Esophagus squamous epithelium (tissue), 5 donors: ENCODE measurements around the gene INTS2. TPM values are rescaled to one million over a fixed set of nuclear protein-coding genes. Genes with fewer than 3 reads are reported as not detected.
"Not testable (repeated sequence)": the region's sequence is repeated elsewhere in the genome, so short reads cannot be mapped to it uniquely, and the experiment has no call there.

Experiments
- DNase-seq: peaks from one replicate; lab custom pipeline; 2025; lab: John Stamatoyannopoulos, UW
- H3K27ac ChIP-seq, 4 donors: fragments of 200-600 bp; sonication (generic); one replicate each; pipeline ENCODE4 v1.5.1; 2016 to 2019; ENCODE audit warnings: mild to moderate bottlenecking in 1 of 4
- H3K27me3 ChIP-seq, 4 donors: fragments of 200-600 bp; sonication (generic); 1 replicate in 3 of 4; 2 replicates in 1 of 4; pipeline versions ENCODE4 v1.5.1 to v1.6.0; 2017 to 2021; ENCODE audit warnings: antibody characterized with exemption in 1 of 4
- H3K36me3 ChIP-seq, 3 donors: fragments of 200-600 bp; sonication (generic); one replicate each; pipeline ENCODE4 v1.5.1; 2016 to 2019
- H3K4me1 ChIP-seq, 3 donors: fragments of 200-600 bp; sonication (generic); one replicate each; pipeline ENCODE4 v1.5.1; 2017 to 2019
- H3K4me3 ChIP-seq, 4 donors: fragments of 200-600 bp; sonication (generic); 1 replicate in 3 of 4; 2 replicates in 1 of 4; pipeline ENCODE4 v1.5.1; 2016 to 2019; ENCODE audit warnings: mild to moderate bottlenecking in 2 of 4, moderate library complexity in 1 of 4
- H3K9me3 ChIP-seq, 3 donors: fragments of 200-600 bp; sonication (generic); one replicate each; pipeline ENCODE4 v1.5.1; 2016 to 2019
- POLR2A ChIP-seq, 4 donors: fragments of 450-650 bp; IDR thresholded peaks; one replicate each; pipeline ENCODE4 v1.6.1; 2017; ENCODE audit warnings: antibody characterized with exemption in 4 of 4, mild to moderate bottlenecking in 4 of 4, moderate library complexity in 3 of 4
- WGBS, 2 donors: methylation state at CpG; one replicate each; pipeline ENCODE4 v1.1.5; 2018; 5-methylcytosine and 5-hydroxymethylcytosine counted together
- intact Hi-C: fragments of 100-400 bp; cut with DNase I; formaldehyde crosslinking; loops from one replicate; pipeline ENCODE4 v1.15.0; 2022
- total RNA-seq, 4 donors: library from RNA; depleted of rRNA; stranded (reverse); fragments of >200 nt; gene quantifications; one replicate each; pipeline ENCODE4 v1.1.0, GENCODE V29; 2016
- TF ChIP-seq, protein P1 (sequence below), 6 experiments: fragments of 450-650 bp in 4 of 6; fragments of 200-600 bp in 2 of 6; sonication (generic) in 2 of 6; IDR thresholded peaks; one replicate each; pipeline ENCODE4 v1.5.1; 2016 to 2019; ENCODE audit warnings: antibody characterized with exemption in 6 of 6, mild to moderate bottlenecking in 4 of 6, moderate library complexity in 4 of 6
- donor health status: DM: yes; HTN: yes; CAD: no.

Gene INTS2
- total RNA-seq, 4 donors from 2014 or later: 7.6 to 11.8 (median 10.7) TPM

DNA sequence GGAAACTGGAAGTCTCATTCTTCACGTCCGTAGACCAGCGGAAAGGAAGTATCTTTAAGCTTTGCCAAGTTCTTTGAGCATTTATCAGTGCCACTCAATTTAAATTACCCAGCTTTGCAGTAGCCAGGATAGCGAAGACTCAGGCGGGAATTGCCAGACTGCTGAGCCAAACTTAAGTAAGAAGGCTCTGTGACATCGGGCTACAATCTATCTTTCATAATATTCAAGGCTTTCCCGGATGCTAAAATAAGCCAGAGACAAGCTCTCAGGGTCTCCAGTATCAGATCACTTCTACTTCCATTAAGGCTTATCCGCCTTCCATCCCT, 64.0 kb downstream of the INTS2 start:
- TF ChIP-seq POLR2A (IDR thresholded peaks at IDR 0.05): no peak
- TF ChIP-seq, protein P1, sequence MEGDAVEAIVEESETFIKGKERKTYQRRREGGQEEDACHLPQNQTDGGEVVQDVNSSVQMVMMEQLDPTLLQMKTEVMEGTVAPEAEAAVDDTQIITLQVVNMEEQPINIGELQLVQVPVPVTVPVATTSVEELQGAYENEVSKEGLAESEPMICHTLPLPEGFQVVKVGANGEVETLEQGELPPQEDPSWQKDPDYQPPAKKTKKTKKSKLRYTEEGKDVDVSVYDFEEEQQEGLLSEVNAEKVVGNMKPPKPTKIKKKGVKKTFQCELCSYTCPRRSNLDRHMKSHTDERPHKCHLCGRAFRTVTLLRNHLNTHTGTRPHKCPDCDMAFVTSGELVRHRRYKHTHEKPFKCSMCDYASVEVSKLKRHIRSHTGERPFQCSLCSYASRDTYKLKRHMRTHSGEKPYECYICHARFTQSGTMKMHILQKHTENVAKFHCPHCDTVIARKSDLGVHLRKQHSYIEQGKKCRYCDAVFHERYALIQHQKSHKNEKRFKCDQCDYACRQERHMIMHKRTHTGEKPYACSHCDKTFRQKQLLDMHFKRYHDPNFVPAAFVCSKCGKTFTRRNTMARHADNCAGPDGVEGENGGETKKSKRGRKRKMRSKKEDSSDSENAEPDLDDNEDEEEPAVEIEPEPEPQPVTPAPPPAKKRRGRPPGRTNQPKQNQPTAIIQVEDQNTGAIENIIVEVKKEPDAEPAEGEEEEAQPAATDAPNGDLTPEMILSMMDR (IDR thresholded peaks at IDR 0.05): no peak
- WGBS, 2 donors: 2 to 6% methylated on average over 8 of the region's 8 CpGs
- Histone ChIP-seq H3K4me3 (peak overlapping the region; percentile 65 to 91 (median 76)), H3K27ac (peak overlapping the region; percentile 84 to 95 (median 92)), H3K36me3 (peaks cover 0 to 26% (median 4%) of the 10 kb centered on the region in 3 donors), H3K4me1 (peaks cover 3 to 25% (median 5%) of the 10 kb centered on the region in 3 donors), H3K9me3 (no peaks in the 10 kb centered on the region), H3K27me3 (no peaks in the 10 kb centered on the region)
- intact Hi-C loops: no loop called here
- DNase-seq: no peak

DNA sequence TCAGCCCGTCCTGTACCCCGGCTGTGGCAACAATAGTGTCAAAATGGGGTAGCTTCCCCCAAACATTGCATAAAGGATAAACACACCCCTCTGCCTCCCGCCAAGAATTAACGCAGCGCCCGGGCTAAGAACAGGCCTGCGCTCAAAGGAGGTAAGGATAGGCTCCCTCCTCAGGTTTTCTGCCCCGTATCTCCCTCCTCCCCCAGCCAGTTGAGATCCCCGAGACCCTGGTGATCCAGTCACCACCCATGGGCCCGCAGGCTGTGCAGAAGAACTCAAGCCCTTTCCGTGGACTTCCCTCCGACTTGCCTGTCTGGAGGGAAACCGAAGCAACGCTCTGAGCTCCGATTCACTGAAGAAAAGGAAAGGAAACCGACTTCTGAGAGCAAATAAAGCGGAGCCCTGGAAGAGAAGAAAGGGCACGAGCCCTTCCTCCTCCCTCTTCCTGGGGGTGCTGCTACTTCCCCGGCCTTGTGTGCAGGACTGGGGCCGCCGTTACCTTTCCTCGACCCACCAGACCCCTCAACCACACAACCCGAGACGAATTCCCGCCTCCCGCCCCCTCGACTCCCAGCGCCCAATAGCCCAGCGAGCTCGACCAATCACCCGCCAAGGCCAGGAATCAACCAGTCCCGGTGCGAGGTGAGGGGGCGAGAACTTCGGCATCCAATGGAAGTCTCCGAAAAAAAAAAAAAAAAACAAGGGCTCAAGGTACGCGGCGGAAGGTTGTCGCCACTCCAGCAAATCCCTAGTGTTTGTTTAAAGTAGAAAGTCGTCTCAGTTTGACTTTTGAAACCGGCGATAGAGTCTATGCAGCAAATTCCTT, 64.6 kb downstream of the INTS2 start, which contains the start of gene BRIP1:
BRIP1 (minus strand) TSS at position 554 of the 826 bp plus-strand sequence. CDS start 1,989 bp downstream, outside the sequence.
- H3K27ac ChIP-seq: peak within 1 kb of the TSS; percentile 84 to 95 (median 92)
- H3K36me3 ChIP-seq: peaks cover 0 to 20% (median 4%) of the 10 kb centered on the region in 3 donors
- peaks cover 3 to 25% (median 5%) of the 10 kb centered on the region in 3 donors for H3K4me1 ChIP-seq
- WGBS, 2 donors: 0% methylated on average over 22 to 30 of the region's 43 CpGs
- H3K9me3 ChIP-seq: no peaks in the 10 kb centered on the region
- no peaks in the 10 kb centered on the region for H3K27me3 ChIP-seq
- peak; percentile 48 for DNase-seq
- H3K4me3 ChIP-seq: peak within 1 kb of the TSS; percentile 65 to 91 (median 76)
- intact Hi-C loops: no loop called here
- TF ChIP-seq POLR2A (IDR thresholded peaks at IDR 0.05): peak in 1 of 4 donors; percentile 38
- TF ChIP-seq, protein P1 (IDR thresholded peaks at IDR 0.05): no peak

DNA sequence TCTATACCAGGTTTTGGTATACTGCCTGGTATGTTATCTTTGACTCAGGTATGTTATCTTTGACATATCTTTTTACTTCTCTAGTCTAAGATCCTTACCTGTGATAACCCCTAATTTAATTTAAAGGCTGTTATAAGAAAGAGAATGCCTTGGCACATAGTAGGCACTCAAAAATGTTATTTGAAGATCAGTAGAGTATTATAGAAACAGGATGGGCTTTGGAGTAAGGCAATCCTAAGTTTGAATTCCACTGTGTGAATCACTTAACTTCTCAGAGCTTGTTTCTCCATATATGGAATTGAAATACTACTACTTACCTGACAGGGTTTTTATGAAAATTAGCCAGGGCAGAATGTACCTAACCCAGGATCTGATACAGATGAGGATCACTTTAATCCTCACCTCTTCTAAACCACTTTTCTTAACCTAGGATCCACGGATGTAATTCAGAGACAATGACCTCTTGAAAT, 65.6 kb downstream of the INTS2 start:
- no peaks in the 10 kb centered on the region for H3K9me3 ChIP-seq
- no peaks in the 10 kb centered on the region for H3K27me3 ChIP-seq
- WGBS, 2 donors: 13 to 26% methylated on average over 1 of the region's 1 CpG
- H3K4me3 ChIP-seq: peak overlapping the region in 3 of 4 donors; percentile 65 to 91 (median 70)
- peaks cover 3 to 25% (median 5%) of the 10 kb centered on the region in 3 donors for H3K4me1 ChIP-seq
- intact Hi-C loops: no loop called here
- no peak for DNase-seq
- H3K27ac ChIP-seq: peak overlapping the region in 3 of 4 donors; percentile 91 to 95 (median 94)
- H3K36me3 ChIP-seq: peaks cover 0 to 10% (median 0%) of the 10 kb centered on the region in 3 donors
- TF ChIP-seq POLR2A (IDR thresholded peaks at IDR 0.05): no peak
- TF ChIP-seq, protein P1 (IDR thresholded peaks at IDR 0.05): no peak

DNA sequence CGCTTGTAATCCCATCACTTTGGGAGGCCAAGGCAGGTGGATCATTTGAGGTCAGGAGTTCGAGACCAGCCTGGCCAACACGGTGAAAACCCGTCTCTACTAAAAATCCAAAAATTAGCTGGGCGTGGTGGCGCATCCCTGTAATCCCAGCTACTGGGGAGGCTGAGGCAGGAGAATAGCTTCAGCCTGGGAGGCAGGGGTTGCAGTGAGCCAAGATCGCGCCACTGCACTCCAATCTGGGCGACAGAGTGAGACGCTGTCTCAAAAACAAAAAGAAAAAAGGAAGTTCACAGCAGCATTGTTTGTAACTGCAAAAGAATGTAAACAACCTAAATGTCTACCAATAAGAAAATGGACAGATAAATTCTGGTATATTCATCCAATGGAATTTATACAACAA, 67.4 kb downstream of the INTS2 start:
- peaks cover 3 to 25% (median 5%) of the 10 kb centered on the region in 3 donors for H3K4me1 ChIP-seq
- H3K27ac ChIP-seq, H3K9me3 ChIP-seq, H3K4me3 ChIP-seq, H3K27me3 ChIP-seq, H3K36me3 ChIP-seq, DNase-seq, intact Hi-C loops: not testable (repeated sequence)
- WGBS, 2 donors: 91 to 93% methylated on average over 10 of the region's 10 CpGs

DNA sequence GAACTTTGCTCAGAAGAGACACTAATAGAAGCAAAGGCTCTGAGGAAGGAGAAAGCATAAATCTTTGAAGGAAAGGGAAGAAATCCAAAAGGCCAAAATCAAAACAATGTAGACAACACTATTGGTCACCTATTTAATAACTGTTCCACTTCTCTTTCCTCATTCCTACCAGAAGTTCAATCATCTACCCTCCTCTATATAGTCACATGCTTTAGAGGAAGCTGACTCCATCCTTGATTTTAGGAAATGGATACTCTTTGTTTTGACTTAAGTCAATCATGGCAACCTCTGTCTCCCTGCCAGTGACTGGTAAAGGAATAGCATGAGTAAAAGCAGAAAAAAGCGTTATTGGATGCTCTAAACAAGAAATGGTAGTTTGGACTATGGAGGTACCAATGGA, 71.7 kb downstream of the INTS2 start:
- no peaks in the 10 kb centered on the region for H3K27me3 ChIP-seq
- H3K27ac ChIP-seq: no peak overlapping the region
- no peaks in the 10 kb centered on the region for H3K36me3 ChIP-seq
- intact Hi-C loops: no loop called here
- WGBS, 2 donors: 87 to 95% methylated on average over 1 of the region's 1 CpG
- H3K4me1 ChIP-seq: no peaks in the 10 kb centered on the region
- no peak for TF ChIP-seq POLR2A (IDR thresholded peaks at IDR 0.05)
- no peak overlapping the region for H3K4me3 ChIP-seq
- H3K9me3 ChIP-seq: no peaks in the 10 kb centered on the region
- DNase-seq: no peak

DNA sequence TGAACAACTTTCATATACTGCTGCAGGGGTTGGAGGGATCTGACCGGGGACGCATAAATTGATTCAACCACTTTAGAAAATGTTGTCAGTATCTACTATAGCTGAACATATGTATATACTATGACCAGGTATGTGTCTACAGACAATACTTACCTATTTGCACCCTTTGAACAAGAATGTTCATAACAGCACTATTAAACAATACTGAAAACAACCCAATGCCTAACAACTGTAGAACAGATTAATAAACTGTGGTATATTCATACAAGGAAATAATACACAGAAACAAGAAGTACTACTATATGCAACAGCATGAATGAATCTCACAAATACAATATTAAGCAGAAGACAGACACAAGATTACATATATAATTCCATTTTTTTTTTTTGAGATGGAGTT, 74.9 kb downstream of the INTS2 start:
- Histone ChIP-seq H3K27me3 (no peaks in the 10 kb centered on the region), H3K4me3 (no peak overlapping the region), H3K27ac (no peak overlapping the region), H3K4me1 (no peaks in the 10 kb centered on the region), H3K36me3 (no peaks in the 10 kb centered on the region), H3K9me3 (no peaks in the 10 kb centered on the region)
- WGBS, 2 donors: 96 to 100% methylated on average over 2 of the region's 2 CpGs
- intact Hi-C loops: no loop called here
- TF ChIP-seq POLR2A (IDR thresholded peaks at IDR 0.05): no peak
- TF ChIP-seq, protein P1 (IDR thresholded peaks at IDR 0.05): no peak
- no peak for DNase-seq
